Measurements from ENCODE around the gene ECT2. TPM values are rescaled to one million over a fixed set of nuclear protein-coding genes. Genes with fewer than 3 reads are reported as not detected.

The ECT2 gene
- total RNA-seq, 1 experiment from 2014 or later = 81.3 TPM

DNA sequence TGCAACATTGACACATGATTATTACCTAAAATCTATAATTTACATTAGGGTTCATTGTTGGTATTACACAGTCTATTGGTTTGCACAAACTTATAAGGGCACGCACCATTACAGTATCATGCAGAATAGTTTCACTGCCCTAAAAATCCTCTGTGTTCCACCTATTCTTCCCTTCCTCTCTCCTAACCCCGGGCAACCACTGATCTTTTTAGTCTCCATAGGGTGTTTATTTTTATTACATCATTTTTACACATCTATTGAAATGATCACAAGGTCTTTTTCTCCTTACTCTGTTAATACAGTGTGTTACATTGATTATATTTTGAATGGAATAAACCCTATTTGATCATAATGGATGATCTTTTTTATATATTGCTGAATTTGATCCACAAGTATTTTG, 15.5 kb upstream of the ECT2 start:
- H2BK20ac ChIP-seq (ENCODE audit: low read depth, low read length, poor library complexity, severe bottlenecking) = no peak overlapping the region

More for the DNA sequence above, 15.5 kb upstream of the ECT2 start:
- TF ChIP-seq, protein P1, sequence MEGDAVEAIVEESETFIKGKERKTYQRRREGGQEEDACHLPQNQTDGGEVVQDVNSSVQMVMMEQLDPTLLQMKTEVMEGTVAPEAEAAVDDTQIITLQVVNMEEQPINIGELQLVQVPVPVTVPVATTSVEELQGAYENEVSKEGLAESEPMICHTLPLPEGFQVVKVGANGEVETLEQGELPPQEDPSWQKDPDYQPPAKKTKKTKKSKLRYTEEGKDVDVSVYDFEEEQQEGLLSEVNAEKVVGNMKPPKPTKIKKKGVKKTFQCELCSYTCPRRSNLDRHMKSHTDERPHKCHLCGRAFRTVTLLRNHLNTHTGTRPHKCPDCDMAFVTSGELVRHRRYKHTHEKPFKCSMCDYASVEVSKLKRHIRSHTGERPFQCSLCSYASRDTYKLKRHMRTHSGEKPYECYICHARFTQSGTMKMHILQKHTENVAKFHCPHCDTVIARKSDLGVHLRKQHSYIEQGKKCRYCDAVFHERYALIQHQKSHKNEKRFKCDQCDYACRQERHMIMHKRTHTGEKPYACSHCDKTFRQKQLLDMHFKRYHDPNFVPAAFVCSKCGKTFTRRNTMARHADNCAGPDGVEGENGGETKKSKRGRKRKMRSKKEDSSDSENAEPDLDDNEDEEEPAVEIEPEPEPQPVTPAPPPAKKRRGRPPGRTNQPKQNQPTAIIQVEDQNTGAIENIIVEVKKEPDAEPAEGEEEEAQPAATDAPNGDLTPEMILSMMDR (conservative IDR thresholded peaks at IDR 0.05) = no peak
- Histone ChIP-seq H3K27ac (ENCODE audit: insufficient read length, low read depth, low read length) (no peak overlapping the region), H3K14ac (ENCODE audit: insufficient read depth, low read length) (no peak overlapping the region), H3K23me2 (ENCODE audit: insufficient read length, low read depth, low read length, poor library complexity, severe bottlenecking) (no peaks in the 10 kb centered on the region), H3K79me2 (ENCODE audit: insufficient read depth, low read length) (no peaks in the 10 kb centered on the region), H2BK5ac (ENCODE audit: insufficient read length, low read length) (no peak overlapping the region), H4K20me1 (ENCODE audit: control insufficient read depth, insufficient read depth, insufficient read length) (no peaks in the 10 kb centered on the region), H3K4ac (ENCODE audit: low read depth, low read length) (no peak overlapping the region), H4K5ac (ENCODE audit: insufficient read length, low read depth, low read length) (no peak overlapping the region), H2AK5ac (ENCODE audit: insufficient read length, low read length) (no peak overlapping the region), H2AFZ (ENCODE audit: low read length) (no peak overlapping the region), H3K18ac (ENCODE audit: insufficient read length, low read depth, low read length) (no peak overlapping the region), H4K91ac (ENCODE audit: insufficient read length, low read depth, low read length) (no peak overlapping the region), H3K79me1 (ENCODE audit: insufficient read depth, low read depth, low read length, poor library complexity, severe bottlenecking) (no peaks in the 10 kb centered on the region), H3K9me3 (ENCODE audit: control insufficient read depth, low read depth, low read length) (no peaks in the 10 kb centered on the region), H3K4me1 (ENCODE audit: insufficient read depth, low read length) (no peaks in the 10 kb centered on the region), H3K4me2 (ENCODE audit: insufficient read depth, insufficient read length, low read length) (no peak overlapping the region), H3K9ac (ENCODE audit: extremely low read depth, insufficient read length, low read length) (no peak overlapping the region), H3K56ac (ENCODE audit: insufficient read length, low read depth, low read length) (no peak overlapping the region), H2BK120ac (ENCODE audit: low read depth, low read length, poor library complexity, severe bottlenecking) (no peak overlapping the region), H3T11ph (ENCODE audit: low read length) (no peak overlapping the region), H2BK15ac (ENCODE audit: low read depth, low read length) (no peak overlapping the region), H2BK12ac (ENCODE audit: insufficient read length, low read depth, low read length) (no peak overlapping the region), H3K23ac (ENCODE audit: insufficient read length, low read depth, low read length) (no peak overlapping the region), H4K8ac (replicated peaks; ENCODE audit: insufficient read length, low read depth, low read length) (no peak overlapping the region), H3K27me3 (ENCODE audit: insufficient read depth, low read length) (no peaks in the 10 kb centered on the region)
- H3K9me3 Mint-ChIP-seq = no peaks in the 10 kb centered on the region; a peak in 1 of 5 replicates
- H3K4me3 Mint-ChIP-seq = no peak overlapping the region
- WGBS (ENCODE audit: extremely low coverage, insufficient read length, low lambda C conversion rate) = no CpG with 5 or more reads among the region's 2 CpGs
- DNase-seq = no peak
- peaks cover 0 to 3% of the 10 kb centered on the region in 2 experiments; a peak in 1 of 4 replicates for H3K4me1 Mint-ChIP-seq
- no peak overlapping the region for H3K27ac Mint-ChIP-seq
- no peaks in the 10 kb centered on the region for H3K27me3 Mint-ChIP-seq (ENCODE audit: low read depth)
- no peaks in the 10 kb centered on the region; a peak in 1 of 7 replicates for H3K36me3 Mint-ChIP-seq (ENCODE audit: insufficient read depth in 1 of 3, low read depth in 3 of 3)
